Midbrain (tissue), 1 donor: ENCODE results near the gene BAHCC1.
"Not testable (repeated sequence)": the region's sequence is repeated elsewhere in the genome, so short reads cannot be mapped to it uniquely, and the experiment has no call there.

Experiments
- DNase-seq: peaks from one replicate; lab custom pipeline; 2025; lab: John Stamatoyannopoulos, UW

The BAHCC1 gene

DNA sequence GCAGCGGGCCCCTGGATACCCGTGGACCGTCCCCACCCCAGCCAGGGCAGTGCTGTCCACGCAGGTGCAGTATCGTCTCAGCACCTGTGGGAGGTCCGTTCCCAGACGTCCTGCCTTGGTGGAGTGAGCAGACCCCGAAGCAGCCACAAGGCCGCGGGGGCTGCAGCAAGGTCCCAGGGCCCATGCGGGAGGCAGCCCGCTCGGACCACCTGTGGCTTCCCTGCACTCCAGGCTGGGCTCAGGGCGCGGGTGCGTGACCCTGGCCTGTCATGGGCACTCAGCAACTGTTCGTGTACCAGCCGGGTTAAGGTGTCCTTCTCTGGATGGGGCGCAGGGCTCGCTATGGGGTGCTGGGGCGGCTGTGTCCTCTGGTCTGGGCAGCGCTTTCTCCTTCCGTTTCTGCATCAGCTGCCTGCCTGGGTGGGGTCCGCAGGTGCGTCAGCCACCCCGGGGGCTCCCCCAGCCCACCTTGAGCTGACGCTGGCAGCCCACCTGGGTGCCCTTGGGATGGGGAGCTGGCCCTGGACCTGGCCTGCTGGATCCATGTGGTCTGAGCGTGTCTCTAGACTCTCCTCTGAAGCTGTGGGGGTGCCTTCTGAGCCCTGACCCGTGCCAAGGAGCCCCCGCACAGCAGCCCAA, 18.4 kb downstream of the BAHCC1 start:
- no peak for DNase-seq

DNA sequence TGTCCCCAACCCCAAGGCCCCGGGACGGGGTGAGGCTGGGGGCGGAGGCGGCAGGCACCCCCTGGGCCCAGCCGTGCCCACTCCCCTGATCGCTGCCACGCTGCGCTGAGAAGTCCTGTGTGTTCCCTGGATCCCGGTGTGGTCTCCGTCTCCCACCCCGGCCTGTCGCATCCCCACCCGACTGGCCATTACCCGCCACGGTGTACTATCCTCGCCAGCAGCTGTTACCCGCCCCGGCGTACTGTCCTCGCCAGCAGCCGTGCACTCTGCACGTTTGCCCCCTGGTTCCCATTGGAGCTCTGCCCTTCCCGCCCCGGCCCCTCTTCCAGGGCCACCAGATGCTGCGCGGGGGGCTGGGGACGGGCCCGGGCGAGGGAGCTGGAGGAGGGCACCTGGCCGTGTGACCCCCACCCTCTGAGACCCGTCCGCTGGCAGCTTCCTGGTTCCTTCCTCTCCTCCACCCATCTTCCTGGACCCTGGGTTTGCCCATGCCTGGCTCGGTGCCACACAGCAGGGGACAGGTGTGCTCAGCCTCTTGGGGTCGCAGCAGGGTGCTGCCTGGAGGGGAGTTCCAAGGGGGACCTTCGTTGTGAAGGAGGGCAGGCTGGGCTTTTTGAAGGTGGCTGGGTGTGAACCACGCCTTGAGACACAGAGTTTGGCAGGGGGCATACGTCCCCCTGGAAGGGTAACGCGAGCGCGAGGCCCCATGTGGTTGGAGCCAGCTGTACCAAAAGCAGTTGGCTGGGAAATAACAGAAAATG, 19.7 kb downstream of the BAHCC1 start:
- DNase-seq = no peak

DNA sequence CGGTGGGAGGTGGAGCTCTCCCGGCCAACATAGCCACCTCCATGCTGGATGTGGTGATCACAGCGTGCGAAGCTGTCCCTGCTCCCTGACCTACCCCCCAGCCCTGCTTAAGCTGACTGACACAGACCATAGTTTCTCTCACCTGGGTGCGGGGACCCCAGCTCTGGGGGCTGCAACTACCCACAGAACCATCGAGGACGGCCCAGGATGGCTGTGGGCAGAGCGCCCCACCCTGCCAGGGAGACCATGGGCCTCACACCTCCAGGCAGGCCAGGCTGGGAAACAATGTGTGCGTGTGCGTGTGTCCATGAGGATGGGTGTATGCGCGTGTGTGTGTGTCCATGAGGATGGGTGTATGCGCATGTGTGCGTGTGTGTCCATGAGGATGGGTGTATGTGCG, 20.4 kb downstream of the BAHCC1 start:
- DNase-seq = no peak

DNA sequence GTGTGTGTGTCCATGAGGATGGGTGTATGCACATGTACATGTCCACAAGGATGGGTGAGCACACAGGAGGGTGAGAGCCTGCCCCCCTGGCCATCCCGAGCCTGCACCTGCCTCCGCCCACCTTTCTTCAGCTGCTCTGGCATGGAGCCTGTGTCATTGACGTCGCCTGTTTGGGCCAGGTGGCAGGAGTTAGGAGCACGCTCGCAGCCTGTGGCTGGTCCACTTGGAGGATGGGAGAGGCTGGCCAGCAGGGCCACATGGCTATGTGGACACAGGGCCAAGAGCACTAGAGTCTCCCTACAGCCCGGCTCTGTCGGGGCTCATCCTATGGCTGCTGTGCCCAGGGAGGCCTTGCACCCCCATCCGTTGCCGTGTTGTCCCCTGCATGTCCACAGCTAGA, 21.4 kb downstream of the BAHCC1 start:
- no peak for DNase-seq

DNA sequence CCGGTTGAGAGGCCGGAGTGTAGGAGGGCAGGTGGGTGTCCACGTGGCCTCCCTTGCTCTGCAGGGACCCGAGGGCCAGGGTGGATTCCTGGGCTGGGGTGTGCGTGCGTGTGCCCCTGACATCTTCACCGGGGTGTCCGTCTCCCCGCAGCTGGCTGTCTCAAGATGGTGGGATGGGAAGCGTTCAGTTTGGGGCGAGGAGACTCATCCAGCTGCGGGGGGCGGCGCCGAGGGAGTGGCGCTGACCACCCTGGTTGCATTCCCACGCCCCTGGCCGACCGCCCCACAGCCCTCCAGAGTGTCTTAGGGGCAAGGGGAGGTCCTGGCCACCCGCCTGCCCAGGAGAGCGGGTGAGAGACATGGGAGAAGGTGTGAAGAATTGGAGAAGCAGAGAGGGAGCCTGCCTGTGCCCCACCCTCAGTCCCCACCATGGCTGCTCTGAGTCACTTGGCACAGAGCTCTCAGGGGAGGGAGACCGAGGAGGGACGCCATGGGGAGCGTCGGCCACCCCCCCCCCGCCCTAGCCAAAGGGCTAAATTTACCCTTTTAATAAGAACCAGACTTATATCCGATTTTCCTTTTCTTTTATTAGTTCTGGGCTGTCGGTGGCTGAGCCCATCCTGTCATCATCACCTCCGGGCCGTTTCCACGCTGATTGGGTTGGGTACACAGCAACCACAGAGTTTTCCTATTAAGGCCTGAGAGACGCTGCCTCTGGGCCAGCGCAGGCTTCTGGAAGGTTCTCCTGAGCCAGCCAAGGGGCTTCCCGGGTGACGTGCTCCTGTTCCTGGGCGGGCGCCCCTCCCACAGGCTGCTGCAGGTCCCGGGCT, 22.0 kb downstream of the BAHCC1 start:
- DNase-seq = no peak

DNA sequence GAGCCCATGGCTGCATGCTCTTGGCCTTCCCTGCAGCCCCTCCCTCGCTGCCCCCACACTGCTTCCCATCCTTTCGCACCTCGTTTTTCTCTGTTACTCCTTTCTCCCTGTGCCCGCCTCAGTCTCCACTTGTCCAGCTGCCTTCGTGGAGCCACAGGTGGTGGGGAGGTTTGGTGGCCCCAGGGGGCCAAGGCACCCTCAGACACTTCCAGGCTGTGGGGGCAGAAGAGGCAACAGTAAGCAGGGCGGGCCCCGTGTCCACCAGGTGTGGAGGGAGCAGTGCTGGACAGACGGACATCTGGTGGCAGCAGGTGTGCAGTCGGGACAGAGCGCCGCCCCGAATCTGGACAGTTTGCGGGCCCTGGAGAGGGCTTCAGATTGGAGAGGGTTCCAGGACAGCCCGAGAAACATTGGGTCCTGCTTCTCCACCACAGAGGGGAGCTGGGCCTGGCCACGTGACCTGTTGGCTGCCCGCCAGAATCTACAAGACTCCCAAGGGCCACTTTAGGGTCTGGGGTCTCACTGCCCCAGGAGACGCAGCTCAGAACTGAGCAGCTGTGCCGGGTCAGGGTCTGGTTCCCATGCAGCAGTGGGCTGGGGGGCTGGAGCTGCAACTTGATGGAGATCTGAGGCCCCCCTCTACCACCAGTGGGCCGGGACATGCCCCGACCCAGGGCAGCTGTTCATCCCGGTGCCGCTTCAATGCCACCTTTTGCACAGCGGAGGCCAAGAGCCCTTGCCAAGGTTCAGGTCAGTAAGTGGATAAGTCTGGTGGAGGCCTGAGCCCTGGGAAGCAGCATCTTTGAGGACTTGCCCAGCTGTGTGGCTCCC, 22.8 kb downstream of the BAHCC1 start:
- no peak for DNase-seq

DNA sequence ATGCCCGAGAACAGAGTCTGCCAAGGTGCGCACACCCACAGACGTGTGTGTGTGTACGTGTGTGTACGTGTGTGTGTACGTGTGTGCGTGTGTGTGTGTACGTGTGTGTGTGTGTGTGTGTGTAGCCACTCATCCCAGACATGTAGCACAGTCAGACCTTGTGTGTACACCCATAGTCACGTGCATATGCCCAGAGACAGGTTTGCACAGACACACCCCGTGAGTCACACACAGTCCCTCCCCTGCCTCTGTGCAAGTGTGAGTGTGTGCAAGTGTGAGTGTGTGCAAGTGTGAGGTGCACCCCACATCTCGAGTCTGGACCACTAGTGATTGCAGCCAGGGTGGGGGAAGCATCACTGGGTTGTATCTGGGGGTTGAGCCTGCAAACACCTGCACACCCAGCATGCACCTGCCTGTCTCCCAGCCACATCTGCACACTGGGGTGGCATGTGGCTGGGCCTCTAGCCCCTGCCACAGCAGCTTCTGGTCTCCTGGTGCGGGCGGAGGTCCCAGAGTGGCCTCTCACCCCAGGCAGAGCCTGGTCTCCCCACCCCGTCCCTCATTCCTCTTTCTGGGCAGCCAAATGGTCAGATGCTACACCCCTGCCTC, 23.6 kb downstream of the BAHCC1 start:
- DNase-seq = no peak

DNA sequence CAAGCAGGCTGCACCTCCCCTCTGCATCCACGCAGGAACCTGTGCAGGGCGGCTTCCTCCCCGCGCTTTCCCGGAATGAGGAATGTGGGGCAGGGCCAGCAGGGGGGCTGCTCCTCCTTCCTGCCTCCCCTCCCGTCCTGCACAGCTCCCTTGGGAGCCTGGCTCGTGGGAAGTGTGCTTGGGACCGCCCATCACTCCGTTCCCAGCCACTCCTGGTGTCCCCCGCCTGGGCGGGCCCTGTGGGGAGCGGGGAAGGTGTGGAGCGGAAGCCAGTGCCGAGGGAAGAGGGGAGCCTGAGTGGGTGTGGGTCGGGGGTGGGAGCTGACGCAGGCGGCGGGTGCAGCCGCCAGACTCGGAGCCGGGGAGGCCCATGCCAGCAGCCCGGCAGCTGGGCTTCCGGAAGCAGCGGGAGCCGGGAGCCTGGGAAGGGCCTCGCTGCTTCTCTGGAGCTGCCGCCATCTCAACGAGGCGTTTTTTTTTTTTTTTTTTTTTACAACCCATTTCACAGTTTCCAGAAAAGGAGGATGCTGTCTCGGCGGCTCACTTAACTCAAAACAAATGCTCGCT, 24.1 kb downstream of the BAHCC1 start:
- DNase-seq = no peak

DNA sequence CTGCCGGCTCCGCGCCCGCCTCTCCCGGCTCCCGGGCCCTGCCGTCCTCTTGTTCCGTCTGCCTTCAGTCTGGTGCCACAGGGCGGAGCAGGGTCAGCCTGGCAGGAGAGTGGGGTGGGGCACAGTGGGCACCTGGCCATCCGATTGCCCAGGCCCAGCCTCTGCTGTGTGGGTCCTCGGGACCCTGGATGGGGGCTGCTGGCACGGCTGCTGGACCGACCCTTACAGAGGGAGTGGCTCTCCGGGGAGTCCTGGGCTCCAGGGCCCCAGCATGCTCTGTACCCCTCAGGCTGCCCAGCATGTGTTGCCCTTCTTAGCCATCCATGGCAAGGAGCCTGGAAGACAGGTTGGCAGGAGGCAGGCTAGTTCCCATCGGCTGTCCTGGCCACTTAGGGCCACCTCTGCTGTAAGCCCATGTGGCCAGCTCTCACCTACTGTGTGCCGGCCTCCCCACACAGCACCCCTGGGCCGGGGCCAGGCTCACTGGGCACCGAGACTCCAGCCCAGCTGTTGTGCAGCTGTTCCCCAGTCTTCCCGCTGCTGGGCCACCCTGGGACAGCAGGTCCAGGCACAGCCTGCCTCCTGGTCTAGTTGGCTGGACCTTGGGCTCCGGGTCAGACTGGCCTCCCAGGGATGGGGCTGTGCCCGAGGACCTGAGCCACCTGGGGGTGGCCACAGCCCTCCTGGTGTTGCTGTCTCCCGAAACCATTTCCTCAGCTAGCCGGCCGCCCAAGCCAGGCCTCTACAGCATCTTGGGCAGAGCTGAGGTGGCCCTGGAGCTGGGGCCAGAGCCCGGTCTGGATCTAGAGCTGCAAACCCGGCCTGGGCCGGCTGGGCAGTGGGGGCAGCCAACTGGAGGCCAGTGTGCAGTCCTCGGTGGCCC, 24.9 kb downstream of the BAHCC1 start:
- DNase-seq = no peak

DNA sequence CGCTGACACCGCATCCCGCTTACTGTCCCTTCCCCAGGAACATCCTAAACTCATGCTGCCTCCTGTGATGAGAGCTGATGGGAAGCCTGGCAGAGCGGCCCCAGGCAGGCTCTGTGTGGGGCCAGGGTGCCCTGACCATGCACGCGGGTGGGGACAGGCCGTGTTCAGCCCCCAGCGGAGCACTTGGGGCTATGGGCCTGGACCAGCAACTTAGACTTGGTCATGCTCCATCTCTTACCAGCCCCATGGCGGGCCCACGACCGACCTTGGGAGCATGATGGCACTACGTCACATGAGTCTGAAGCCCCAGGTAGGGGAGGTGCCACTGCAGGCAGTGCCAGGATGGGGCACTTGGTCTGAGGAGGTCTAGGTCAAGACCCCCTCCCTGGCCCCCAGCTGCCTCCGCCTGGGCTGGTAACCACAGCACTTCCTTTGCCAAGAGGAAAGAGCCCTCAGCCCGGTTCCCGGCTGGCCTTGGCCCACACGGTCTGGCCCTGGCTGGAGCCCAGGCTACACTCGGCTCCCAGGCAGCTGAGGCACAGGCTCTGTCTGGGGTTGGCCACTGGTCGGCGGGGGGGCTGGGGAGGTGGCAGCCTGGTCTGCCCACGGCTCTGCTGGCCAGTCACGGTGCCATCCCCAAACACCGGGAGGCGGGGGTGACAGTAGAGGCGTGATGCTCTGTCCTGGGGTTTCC, 25.7 kb downstream of the BAHCC1 start:
- DNase-seq = peak; percentile 85

DNA sequence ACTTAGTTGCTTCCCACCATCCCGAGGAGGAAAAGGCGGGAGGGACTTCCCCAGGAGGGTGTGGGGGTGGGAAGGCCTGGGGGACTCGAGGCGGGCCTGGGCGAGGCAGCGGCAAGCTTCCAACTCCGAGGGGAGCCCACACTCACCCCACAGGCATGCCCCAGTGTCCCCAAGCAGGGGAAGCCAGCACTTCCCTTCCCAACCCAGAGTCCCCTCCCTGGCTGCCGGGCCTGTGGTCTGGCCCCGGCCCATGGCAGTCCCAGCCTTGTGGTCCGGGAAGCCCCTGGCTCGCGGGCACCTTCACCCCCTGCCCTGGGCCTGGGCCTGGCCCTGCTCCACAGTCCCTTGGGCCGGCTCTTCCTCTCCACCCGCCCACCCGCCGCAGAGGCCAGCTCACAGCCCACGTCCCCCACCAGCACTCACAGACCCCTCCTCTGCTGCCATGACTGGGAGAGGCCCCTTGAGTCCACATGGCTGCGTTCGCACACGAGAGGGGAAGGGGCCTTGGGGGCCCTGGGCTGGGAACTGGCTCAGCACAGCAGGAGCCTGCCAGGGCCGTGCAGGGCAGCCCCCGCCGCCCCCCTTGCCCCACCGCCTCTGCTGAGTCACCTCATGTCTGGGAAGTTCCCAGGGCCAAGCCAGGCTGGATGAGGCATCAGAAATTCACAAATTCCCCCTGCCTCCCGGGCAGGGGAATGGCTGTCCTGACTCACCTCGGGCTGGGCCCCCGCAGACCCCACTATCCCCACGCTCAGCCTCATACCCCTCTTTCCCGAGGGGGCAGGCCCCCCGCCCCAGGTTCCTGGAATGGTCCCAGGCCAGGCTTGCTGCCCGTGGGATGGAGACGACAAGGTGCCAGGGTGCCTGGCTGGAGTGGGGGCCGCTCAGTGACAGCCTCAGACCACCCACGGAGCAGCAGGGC, 27.8 kb downstream of the BAHCC1 start:
- peak; percentile 31 for DNase-seq

DNA sequence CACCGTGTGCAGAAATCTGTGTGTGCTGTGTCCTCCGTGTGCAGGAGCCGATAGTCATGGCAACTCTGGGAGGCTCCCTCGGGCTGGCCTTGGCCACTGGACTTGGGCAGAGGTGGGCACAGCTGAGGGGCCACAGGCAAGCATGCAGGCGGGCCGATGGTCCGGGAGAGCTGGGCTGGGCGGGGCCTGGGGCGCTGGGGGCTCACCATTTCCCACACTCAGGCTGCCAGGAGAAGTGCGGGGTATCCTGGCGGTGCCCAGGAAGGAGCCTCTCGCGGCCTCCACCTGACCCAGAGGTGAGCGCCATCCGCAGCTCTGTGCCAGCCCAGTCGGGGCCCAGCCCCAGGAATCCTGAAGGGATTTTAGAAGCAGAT, 28.4 kb downstream of the BAHCC1 start:
- no peak for DNase-seq

DNA sequence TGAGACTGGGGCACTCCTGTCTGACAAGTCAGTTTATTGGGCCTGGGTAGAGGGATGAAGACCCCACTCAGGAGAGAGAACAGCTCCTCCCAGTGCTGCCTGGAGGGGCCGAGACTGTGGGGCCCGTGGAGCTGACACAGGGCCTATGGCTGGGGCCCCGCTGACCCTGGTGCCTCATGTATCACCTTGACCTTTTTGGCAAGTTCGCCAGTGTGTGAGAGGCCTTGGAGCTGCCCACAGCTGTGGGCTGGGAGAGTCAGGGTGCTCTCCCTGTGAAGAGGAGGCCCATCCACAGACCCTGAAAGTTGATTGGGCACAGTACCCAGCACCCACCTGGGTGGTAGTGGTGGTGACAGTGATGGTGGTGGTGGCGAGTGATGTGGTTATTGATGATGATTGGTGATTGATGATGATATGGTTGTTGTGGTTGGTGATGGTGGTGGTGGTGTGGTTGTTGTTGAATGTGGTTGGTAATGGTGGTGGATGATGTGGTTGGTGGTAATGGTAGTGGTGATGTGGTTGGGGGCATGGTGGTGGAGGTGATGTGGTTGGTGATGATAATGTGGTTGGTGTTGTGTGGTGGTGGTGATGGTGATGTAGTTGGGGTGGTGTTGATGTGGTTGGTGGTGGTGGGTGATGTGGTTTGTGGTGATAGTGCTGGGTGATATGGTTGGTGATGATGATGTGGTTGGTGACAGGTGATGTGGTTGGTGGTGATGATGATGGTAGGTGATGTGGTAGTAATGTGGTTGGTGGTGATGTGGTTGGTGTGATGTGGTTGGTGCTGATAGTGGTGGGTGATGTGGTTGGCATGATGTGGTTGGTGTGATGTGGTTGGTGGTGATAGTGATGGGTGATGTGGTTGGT, 29.1 kb downstream of the BAHCC1 start:
- DNase-seq = no peak

DNA sequence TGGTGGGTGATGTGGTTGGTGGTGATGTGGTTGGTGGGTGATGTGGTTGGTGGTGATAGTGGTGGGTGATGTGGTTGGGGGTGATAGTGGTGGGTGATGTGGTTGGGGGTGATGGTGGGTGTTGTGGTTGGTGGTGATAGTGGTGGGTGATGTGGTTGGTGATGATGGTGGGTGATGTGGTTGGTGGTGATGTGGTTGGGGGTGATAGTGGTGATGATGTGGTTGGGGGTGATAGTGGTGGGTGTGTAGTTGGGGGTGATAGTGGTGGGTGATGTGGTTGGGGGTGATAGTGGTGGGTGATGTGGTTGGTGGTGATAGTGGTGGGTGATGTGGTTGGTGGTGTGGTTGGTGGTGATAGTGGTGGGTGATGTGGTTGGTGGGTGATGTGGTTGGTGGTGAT, 29.8 kb downstream of the BAHCC1 start:
- not testable (repeated sequence) for DNase-seq

DNA sequence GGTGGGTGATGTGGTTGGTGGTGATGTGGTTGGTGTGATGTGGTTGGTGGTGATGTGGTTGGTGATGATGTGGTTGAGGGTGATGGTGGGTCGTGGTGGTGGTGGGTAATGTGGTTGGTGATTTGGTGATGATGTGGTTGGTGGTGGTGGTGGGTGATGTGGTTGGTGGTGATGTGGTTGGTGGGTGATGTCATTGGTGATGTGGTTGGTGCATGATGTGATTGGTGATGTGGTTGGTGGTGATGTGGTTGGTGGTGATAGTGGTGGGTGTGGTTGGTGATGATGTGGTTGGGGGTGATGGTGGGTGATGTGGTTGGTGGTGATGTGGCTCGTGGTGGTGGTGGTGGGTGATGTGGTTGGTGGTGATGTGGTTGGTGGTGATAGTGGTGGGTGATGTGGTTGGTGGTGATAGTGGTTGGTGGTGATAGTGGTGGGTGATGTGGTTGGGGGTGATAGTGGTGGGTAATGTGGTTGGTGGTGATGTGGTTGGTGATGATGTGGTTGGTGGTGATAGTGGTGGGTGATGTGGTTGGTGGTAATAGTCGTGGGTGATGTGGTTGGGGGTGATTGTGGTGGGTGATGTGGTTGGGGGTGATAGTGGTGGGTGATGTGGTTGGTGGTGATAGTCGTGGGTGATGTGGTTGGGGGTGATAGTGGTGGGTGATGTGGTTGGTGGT, 30.6 kb downstream of the BAHCC1 start:
- DNase-seq = not testable (repeated sequence)

DNA sequence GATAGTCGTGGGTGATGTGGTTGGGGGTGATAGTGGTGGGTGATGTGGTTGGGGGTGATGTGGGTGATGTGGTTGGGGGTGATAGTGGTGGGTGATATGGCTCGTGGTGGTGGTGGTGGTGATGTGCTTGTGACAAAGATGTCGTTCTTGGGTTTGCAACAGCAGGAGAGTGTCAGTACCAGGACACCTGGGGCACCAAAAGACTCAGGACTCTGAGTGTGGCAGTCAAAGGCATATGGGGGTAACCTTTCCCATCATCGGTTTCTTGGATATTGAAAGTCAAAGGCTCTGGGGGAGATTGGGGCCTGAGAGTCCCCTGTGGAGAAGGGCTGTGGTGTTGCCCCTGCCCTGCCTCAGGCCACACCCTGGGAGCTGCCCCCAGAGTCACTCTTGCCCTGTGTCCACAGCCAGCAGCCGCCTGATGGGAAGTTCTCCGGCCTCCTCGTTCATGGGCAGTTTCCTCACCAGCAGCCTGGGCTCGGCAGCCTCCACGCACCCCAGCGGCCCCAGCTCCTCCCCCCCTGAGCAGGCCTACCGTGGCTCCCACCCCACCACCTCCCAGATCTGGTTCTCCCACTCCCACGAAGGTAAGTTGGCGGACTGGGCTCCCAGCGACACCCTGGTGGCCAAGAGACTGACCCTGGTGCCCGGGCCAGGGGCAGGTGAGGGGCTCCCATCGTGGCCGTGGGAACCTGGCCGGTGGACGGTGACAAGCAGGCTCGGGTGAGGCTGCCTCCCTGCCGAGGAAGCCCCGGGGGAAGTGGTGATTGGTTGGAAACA, 31.3 kb downstream of the BAHCC1 start:
- DNase-seq = no peak
